ENCODE measurements around the gene LRRTM4.
"Not testable (repeated sequence)": the region's sequence is repeated elsewhere in the genome, so short reads cannot be mapped to it uniquely, and the experiment has no call there.

LRRTM4 gene

DNA sequence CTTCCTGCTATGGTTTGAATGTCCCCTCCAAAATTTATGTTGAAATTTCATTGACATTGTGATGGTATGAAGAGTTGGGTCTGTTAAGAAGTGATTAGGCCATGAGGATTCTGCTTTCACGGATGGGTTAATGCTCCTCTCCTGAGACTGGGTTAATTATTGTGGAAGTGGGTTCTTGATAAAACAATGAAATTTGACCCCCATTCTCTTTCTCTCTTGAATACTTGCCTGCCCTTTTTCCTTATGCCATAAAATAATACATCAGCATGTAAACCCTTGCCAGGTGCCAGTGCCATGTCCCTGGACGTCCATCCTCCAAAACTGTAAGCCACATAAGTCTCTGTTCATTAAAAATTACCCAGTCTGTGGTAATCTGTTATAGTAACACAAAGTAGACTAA, 352.8 kb downstream of the LRRTM4 start:
- no peak for DNase-seq (ENCODE audit: low spot score)

DNA sequence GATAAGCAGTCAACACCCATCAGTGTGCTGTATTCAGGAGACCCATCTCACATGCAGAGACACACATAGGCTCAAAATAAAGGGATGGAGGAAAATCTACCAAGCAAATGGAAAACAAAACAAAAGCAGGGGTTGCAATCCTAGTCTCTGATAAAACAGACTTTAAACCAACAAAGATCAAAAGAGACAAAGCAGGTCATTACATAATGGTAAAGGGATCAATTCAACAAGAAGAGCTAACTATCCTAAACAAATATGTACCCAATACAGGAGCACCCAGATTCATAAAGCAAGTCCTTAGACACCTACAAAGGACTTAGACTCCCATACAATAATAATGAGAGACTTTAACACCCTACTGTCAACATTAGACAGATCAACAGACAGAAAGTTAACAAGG, 358.2 kb downstream of the LRRTM4 start:
- not testable (repeated sequence) for DNase-seq (ENCODE audit: low spot score)

GRCh38 chr2:77161009-77161408, 361.2 kb downstream of the LRRTM4 start:
- DNase-seq (ENCODE audit: low spot score): no peak

DNA sequence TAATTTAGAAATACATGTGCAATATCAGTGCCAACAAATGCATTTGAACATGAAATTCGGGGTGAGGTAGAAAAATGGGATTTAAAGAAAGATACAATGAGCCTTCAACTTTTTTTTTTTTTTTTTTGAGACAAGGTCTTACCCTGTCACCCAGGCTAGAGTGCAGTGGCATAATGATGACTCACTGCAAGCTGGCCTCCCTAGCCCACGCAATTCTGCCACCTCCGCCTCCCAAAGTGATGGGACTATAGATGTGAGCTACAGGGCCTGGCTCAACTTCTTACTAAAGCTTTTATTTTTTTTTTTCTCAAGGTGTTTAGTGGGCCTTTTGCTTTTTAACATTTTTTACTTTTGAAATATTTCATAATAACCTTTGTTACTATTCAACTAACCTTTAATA, 365.6 kb downstream of the LRRTM4 start:
- DNase-seq (ENCODE audit: low spot score): no peak

- no peak for DNase-seq (ENCODE audit: low spot score)
Measured at GRCh38 chr2:77155511-77155910, 366.7 kb downstream of the LRRTM4 start.

DNA sequence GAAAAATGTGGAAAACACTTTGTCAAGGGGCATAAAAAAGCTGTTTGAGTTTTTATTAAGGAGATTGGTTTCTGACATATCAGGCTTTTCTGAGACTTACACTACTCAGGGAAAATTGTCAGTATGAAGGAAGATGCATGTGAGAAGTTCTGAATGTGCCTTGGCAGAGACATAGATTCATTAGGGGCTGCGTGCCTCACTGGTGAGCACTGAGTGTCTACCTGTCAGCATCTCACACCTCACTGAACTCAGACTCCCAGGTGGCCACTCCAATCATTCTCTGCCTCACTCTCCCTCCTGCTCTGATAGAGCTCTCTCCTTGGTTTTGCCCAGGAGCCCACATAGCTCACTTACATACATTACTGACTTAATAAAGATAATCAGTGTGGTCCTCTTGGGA, 372.6 kb downstream of the LRRTM4 start:
- no peak for DNase-seq (ENCODE audit: low spot score)

DNA sequence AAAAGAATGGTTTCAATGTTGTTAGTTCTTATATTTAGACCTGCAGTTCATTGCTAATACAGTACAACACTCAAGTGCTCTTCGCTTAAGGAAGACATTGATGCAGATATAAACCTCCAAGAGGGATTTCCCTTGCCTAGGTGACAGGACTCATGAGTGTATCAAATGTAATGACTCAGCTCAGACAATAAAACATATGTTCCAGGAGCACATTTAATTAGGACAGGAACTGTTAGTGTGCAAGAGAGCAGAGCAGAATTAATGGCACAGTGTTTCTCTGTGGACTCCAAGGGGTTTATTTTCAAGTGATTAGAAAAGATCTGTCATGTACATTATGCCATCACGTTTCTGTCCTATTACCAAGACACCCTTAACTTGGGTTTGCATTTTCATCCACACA, 375.0 kb downstream of the LRRTM4 start:
- no peak for DNase-seq (ENCODE audit: low spot score)

GRCh38 chr2:77144772-77145171, 377.4 kb downstream of the LRRTM4 start:
- no peak for DNase-seq (ENCODE audit: low spot score)

DNA sequence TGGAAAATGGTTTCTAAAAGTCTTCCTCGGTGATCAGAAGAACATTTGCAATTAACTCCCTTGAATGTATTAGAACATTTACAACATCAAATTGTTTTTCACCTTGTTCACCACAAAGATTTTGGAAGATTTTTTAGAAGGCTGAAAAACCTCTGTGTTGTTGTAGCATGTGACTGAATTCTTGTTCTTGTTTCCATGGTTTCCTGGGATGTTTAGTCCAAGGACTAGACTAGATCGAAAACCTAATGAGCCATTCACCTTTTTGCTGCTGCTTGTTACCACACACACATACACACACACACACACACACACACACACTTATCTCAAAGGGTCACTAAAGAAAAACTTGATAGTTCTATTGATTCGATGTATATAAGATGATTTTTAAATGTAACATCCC, 380.0 kb downstream of the LRRTM4 start:
- no peak for DNase-seq (ENCODE audit: low spot score)

DNA sequence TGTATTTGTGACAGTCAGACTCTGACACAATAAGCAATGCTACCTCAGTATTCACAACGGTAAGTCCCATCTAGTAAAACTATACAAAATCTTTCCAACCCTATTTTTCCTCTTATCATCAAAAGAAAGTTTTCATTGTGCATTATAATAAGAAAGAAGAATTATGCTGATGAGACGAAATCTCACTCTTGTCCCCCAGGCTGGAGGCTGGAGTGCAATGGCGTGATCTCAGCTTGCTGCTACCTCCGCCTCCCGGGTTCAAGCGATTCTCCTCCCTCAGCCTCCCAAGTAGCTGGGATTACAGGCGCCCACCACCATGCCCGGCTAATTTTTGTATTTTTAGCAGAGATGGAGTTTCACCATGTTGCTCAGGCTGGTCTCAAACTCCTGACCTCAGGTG, 393.7 kb downstream of the LRRTM4 start:
- DNase-seq (ENCODE audit: low spot score): not testable (repeated sequence)

GRCh38 chr2:77127345-77127744, 394.8 kb downstream of the LRRTM4 start:
- DNase-seq (ENCODE audit: low spot score): no peak

GRCh38 chr2:77121518-77121917, 400.7 kb downstream of the LRRTM4 start:
- no peak for DNase-seq (ENCODE audit: low spot score)

DNA sequence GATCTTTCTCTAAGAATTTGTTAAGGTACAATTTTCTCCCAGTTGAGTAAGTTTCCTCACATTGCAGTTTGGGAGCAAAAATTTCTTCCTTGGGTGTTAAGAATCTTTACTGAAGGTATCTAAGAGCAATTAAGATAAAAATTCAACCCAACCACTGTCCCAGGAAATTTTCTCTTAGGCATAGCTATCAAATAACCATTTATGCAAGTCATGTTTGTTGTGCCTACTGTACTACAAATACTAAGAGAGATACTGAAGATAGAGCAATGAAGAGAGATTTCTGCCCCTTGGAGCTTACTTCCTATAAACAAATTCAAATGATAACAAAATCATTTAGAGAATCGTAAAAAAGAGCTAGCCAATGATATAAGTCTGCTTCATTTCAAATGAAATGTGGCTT, 402.8 kb downstream of the LRRTM4 start:
- DNase-seq (ENCODE audit: low spot score): no peak

DNA sequence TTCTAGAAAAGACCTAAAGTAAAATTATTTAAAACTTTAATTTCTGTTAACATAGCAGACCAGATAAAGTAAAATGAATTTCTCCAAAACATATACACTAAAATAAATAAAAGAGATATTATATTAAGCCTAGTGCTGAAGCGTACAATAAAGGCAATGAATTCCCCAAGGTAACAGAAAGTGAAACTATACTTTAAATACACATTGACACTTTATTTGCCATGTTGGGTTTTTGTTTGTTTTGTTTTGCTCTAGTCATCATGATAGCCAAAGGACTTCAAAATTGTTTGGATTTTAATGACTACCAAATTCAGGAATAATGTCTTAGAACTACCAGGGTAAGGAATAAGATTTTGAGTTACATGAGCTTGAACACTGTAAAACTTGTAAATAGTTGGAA, 413.3 kb downstream of the LRRTM4 start:
- DNase-seq (ENCODE audit: low spot score): no peak

DNA sequence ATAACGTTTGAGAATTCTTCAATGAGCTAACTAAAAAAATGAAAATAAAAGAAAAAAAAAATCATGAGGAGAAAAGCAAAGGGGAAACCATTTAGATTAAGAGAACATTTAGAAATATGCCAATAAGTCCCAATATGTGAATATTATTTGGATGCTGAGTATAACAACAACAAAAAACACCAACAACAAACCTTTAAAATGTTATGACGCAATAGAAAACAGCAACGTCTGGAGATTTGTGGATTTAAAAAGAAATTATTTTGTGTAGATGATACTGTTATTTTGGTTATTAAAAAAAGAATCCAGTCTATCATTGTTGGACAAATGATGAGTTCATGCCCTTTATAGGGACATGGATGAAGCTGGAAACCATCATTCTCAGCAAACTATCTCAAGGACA, 417.2 kb downstream of the LRRTM4 start:
- no peak for DNase-seq (ENCODE audit: low spot score)

DNA sequence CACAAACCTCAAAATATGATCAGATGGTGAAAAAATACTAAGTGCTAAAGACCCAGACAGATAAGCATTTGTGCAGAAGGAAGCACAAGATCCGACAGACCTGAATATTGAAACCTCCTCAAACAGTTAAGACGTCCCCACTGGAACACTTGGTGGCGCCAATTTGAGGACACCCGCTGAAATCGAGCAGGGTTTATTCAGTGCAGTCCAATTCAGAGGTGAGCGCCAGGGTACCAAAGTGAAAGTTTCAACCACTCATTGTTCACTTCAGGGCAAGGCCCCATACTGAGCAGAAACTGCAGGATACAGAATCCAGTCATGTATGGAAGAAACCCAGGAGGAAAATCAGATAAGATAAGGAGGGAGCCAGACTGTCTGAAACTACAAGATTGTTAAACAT, 417.6 kb downstream of the LRRTM4 start:
- DNase-seq (ENCODE audit: low spot score): peak; percentile 14

- DNase-seq (ENCODE audit: low spot score): no peak
Measured at GRCh38 chr2:77102927-77103326, 419.2 kb downstream of the LRRTM4 start.

GRCh38 chr2:77101796-77102452, 420.3 kb downstream of the LRRTM4 start:
- no peak for DNase-seq (ENCODE audit: low spot score)

- no peak for DNase-seq (ENCODE audit: low spot score)
Measured at GRCh38 chr2:77099961-77100360, 422.2 kb downstream of the LRRTM4 start.

GRCh38 chr2:77095525-77095924, 426.7 kb downstream of the LRRTM4 start:
- not testable (repeated sequence) for DNase-seq (ENCODE audit: low spot score)

- DNase-seq (ENCODE audit: low spot score): no peak
Measured at GRCh38 chr2:77095096-77095495, 427.1 kb downstream of the LRRTM4 start.

- not testable (repeated sequence) for DNase-seq (ENCODE audit: low spot score)
Measured at GRCh38 chr2:77088424-77088823, 433.8 kb downstream of the LRRTM4 start.

GRCh38 chr2:77087987-77088414, 434.2 kb downstream of the LRRTM4 start:
- DNase-seq (ENCODE audit: low spot score): no peak

GRCh38 chr2:77086478-77086877, 435.7 kb downstream of the LRRTM4 start:
- no peak for DNase-seq (ENCODE audit: low spot score)

GRCh38 chr2:77086051-77086450, 436.1 kb downstream of the LRRTM4 start:
- DNase-seq (ENCODE audit: low spot score): no peak
